Activated CD8-positive, alpha-beta T cell treated with anti-CD3 and anti-CD28 coated beads for 36 hours (primary cell): Measurements from ENCODE around the gene ANKRD55. TPM values are rescaled to one million over a fixed set of nuclear protein-coding genes. Genes with fewer than 3 reads are reported as not detected.
"Not testable (repeated sequence)": the region's sequence is repeated elsewhere in the genome, so short reads cannot be mapped to it uniquely, and the experiment has no call there.

ENCODE experiments used
- ATAC-seq: fragments of 200-7000 bp; cut with Tn5 transposase; one replicate; pipeline ENCODE4 v1.10.0; 2021; ENCODE audit warnings: mild to moderate bottlenecking, moderate library complexity
- CTCF ChIA-PET: fragments of 350-600 bp; sonication (Branson Sonifier 250); formaldehyde crosslinking; loops from one replicate; lab custom pipeline; 2021; ENCODE audit warnings: antibody characterized with exemption; lab: Charles Lee
- POLR2A ChIA-PET: fragments of 350-600 bp; sonication (Branson Sonifier 250); formaldehyde crosslinking; loops from one replicate; lab custom pipeline; 2021; ENCODE audit warnings: antibody characterized with exemption; lab: Charles Lee
- DNase-seq: peaks from one replicate; pipeline ENCODE4 v3.0.0-alpha.2; 2020
- H3K27ac Mint-ChIP-seq: one replicate; pipeline ENCODE4 v1.8.0; 2021; ENCODE audit warnings: mild to moderate bottlenecking, mixed read lengths
- H3K27me3 Mint-ChIP-seq: one replicate; pipeline ENCODE4 v1.8.0; 2021; ENCODE audit warnings: mixed read lengths
- H3K36me3 Mint-ChIP-seq: one replicate; pipeline ENCODE4 v1.8.0; 2021; ENCODE audit warnings: low read depth, mixed read lengths
- H3K4me1 Mint-ChIP-seq: one replicate; pipeline ENCODE4 v1.8.0; 2021; ENCODE audit warnings: low read depth, mixed read lengths
- H3K4me3 Mint-ChIP-seq: one replicate; pipeline ENCODE4 v1.8.0; 2021; ENCODE audit warnings: mild to moderate bottlenecking, moderate library complexity, mixed read lengths
- H3K9me3 Mint-ChIP-seq: one replicate; pipeline ENCODE4 v1.8.0; 2021; ENCODE audit warnings: mixed read lengths
- CTCF ChIP-seq: fragments of 200-600 bp; IDR thresholded peaks from one replicate; pipeline ENCODE4 v1.8.0; 2022; ENCODE audit warnings: antibody characterized with exemption, mild to moderate bottlenecking
- intact Hi-C: fragments of 100-400 bp; cut with micrococcal nuclease; formaldehyde crosslinking; loops from one replicate; pipeline ENCODE4 v1.10.0; 2022
- total RNA-seq, 2 experiments: library from RNA; stranded (reverse); gene quantifications; one replicate each; pipeline ENCODE4 v1.2.3, GENCODE V29; 2021

The ANKRD55 gene
- total RNA-seq, 2 experiments from 2014 or later = not detected

- no peaks in the 10 kb centered on the region for H3K9me3 Mint-ChIP-seq
- H3K4me3 Mint-ChIP-seq = no peak overlapping the region
- no peaks in the 10 kb centered on the region for H3K36me3 Mint-ChIP-seq
- CTCF ChIA-PET = interaction anchor here (1.1 to 1.2 kb wide), 2 partner anchors 9 to 296 kb away, joined by 3 read pairs; no protein-coding TSS in a partner anchor
- intact Hi-C loops = no loop called here
- POLR2A ChIA-PET = no interaction called here
- TF ChIP-seq CTCF = no peak
- peaks cover 7% of the 10 kb centered on the region for H3K27me3 Mint-ChIP-seq
- H3K27ac Mint-ChIP-seq = no peak overlapping the region
- no peaks in the 10 kb centered on the region for H3K4me1 Mint-ChIP-seq
- DNase-seq (no peak), ATAC-seq (no peak)
These were observed 2.6 kb downstream of the ANKRD55 start for GRCh38 chr5:56230576-56230975.

DNA sequence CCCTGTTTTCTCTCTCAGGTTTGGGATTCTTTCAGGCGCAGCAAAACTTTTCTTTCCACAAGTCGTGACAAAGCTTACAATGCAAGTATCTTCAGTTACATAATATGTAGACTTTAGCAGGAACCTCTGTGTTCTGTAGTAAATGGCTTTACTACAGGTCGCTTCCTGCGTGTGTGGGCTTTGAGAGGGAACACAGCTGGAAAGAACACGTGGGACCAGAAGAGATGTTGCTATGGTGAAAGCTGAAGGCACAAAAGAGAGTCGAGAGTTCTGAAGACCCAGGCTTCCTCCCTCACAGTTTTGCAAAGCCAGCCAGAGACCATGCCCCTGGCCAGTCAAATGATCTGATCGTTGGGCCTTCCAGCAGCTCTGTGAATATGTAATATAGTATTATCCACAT is 4.0 kb downstream of the ANKRD55 start:
- Mint-ChIP-seq H3K27ac (no peak overlapping the region), H3K9me3 (no peaks in the 10 kb centered on the region), H3K4me3 (no peak overlapping the region), H3K4me1 (no peaks in the 10 kb centered on the region), H3K27me3 (peaks cover 3% of the 10 kb centered on the region), H3K36me3 (no peaks in the 10 kb centered on the region)
- ChIA-PET CTCF (no interaction called here), POLR2A (no interaction called here)
- no peak for DNase-seq
- intact Hi-C loops = no loop called here
- ATAC-seq = no peak
- no peak for TF ChIP-seq CTCF

GRCh38 chr5:56228631-56229030 is 4.5 kb downstream of the ANKRD55 start:
- POLR2A ChIA-PET = no interaction called here

GRCh38 chr5:56227691-56228090 is 5.4 kb downstream of the ANKRD55 start:
- CTCF ChIA-PET = interaction anchor here (1.0 to 1.3 kb wide), 2 partner anchors 37 to 292 kb away, joined by 3 to 4 read pairs; no protein-coding TSS in a partner anchor

More at GRCh38 chr5:56228631-56229030, 4.5 kb downstream of the ANKRD55 start:
- Mint-ChIP-seq H3K9me3 (no peaks in the 10 kb centered on the region), H3K36me3 (no peaks in the 10 kb centered on the region), H3K4me1 (no peaks in the 10 kb centered on the region), H3K27ac (no peak overlapping the region), H3K4me3 (no peak overlapping the region), H3K27me3 (peaks cover 3% of the 10 kb centered on the region)
- CTCF ChIA-PET = interaction anchor here (1.3 kb wide), 1 partner anchor 293 kb away, joined by 4 read pairs; no protein-coding TSS in a partner anchor
- DNase-seq = no peak
- no peak for TF ChIP-seq CTCF
- intact Hi-C loops = no loop called here
- no peak for ATAC-seq

DNA sequence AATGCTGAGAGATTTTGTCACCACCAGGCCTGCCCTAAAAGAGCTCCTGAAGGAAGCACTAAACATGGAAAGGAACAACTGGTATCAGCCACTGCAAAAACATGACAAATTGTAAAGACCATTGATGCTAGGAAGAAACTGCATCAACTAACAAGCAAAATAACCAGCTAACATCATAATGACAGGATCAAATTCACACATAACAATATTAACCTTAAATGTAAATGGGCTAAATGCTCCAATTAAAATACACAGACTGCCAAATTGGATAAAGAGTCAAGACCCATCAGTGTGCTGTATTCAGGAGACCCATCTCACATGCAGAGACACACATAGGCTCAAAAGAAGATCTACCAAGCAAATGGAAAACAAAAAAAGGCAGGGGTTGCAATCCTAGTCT is 9.8 kb downstream of the ANKRD55 start:
- H3K4me1 Mint-ChIP-seq, H3K4me3 Mint-ChIP-seq, CTCF ChIA-PET, H3K27me3 Mint-ChIP-seq, H3K27ac Mint-ChIP-seq, DNase-seq, intact Hi-C loops, H3K36me3 Mint-ChIP-seq, ATAC-seq, POLR2A ChIA-PET: not testable (repeated sequence)
- H3K9me3 Mint-ChIP-seq = peaks cover 12% of the 10 kb centered on the region

More at GRCh38 chr5:56227691-56228090, 5.4 kb downstream of the ANKRD55 start:
- no peaks in the 10 kb centered on the region for H3K4me1 Mint-ChIP-seq
- POLR2A ChIA-PET = interaction anchor here (0.6 kb wide), 1 partner anchor 383 kb away, joined by 3 read pairs; no protein-coding TSS in a partner anchor
- H3K36me3 Mint-ChIP-seq = no peaks in the 10 kb centered on the region
- no peak for TF ChIP-seq CTCF
- H3K4me3 Mint-ChIP-seq = no peak overlapping the region
- intact Hi-C loops = no loop called here
- peaks cover 3% of the 10 kb centered on the region for H3K27me3 Mint-ChIP-seq
- peaks cover under 1% of the 10 kb centered on the region for H3K9me3 Mint-ChIP-seq
- no peak overlapping the region for H3K27ac Mint-ChIP-seq
- ATAC-seq (no peak), DNase-seq (no peak)

DNA sequence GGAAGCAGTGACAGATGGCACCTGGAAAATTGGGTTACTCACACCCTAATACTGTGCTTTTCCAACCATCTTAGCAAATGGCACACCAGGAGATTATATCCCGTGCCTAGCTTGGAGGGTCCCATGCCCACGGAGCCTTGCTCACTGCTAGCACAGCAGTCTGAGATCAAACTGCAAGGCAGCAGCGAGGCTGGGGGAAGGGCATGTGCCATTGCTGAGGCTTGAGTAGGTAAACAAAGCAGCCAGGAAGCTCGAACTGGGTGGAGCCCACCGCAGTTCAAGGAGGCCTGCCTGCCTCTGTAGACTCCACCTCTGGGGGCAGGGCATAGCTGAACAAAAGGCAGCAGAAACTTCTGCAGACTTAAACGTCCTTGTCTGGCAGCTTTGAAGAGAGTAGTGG is 11.5 kb downstream of the ANKRD55 start:
- H3K27me3 Mint-ChIP-seq, CTCF ChIA-PET, POLR2A ChIA-PET, H3K4me1 Mint-ChIP-seq, intact Hi-C loops, H3K36me3 Mint-ChIP-seq, DNase-seq, H3K27ac Mint-ChIP-seq, ATAC-seq, H3K4me3 Mint-ChIP-seq: not testable (repeated sequence)
- peaks cover 20% of the 10 kb centered on the region for H3K9me3 Mint-ChIP-seq
